Endothelial cell (in vitro differentiated cells): ENCODE data around the gene INO80C. TPM values are rescaled to one million over a fixed set of nuclear protein-coding genes. Genes with fewer than 3 reads are reported as not detected.

Source experiments
- DNase-seq: peaks from one replicate; pipeline ENCODE4 v3.0.0; 2021; ENCODE audit warnings: low spot score
- H3K27ac Mint-ChIP-seq: one replicate; pipeline ENCODE4 v1.8.0; 2021; ENCODE audit warnings: mixed read lengths, inconsistent platforms; ENCODE audit not compliant: unreplicated experiment
- H3K27me3 Mint-ChIP-seq: one replicate; pipeline ENCODE4 v1.8.0; 2021; ENCODE audit warnings: mild to moderate bottlenecking, moderate library complexity, mixed read lengths, inconsistent platforms; ENCODE audit not compliant: unreplicated experiment
- H3K36me3 Mint-ChIP-seq: one replicate; pipeline ENCODE4 v1.8.0; 2021; ENCODE audit warnings: mild to moderate bottlenecking, low read depth, mixed read lengths, inconsistent platforms; ENCODE audit not compliant: unreplicated experiment
- H3K4me1 Mint-ChIP-seq: one replicate; pipeline ENCODE4 v1.8.0; 2021; ENCODE audit warnings: mild to moderate bottlenecking, mixed read lengths, inconsistent platforms; ENCODE audit not compliant: unreplicated experiment
- H3K4me3 Mint-ChIP-seq: one replicate; pipeline ENCODE4 v1.8.0; 2021; ENCODE audit warnings: mild to moderate bottlenecking, mixed read lengths, inconsistent platforms; ENCODE audit not compliant: unreplicated experiment
- H3K9me3 Mint-ChIP-seq: one replicate; pipeline ENCODE4 v1.8.0; 2021; ENCODE audit warnings: mixed read lengths, inconsistent platforms; ENCODE audit not compliant: unreplicated experiment
- total RNA-seq: library from RNA; stranded (reverse); fragmentation: NEBNext Ultra II Directional; extraction: Animal tissue kit (Norgen Biotek cat#: 25700); gene quantifications from one replicate; pipeline ENCODE4 v1.2.1, GENCODE V29; 2021; ENCODE audit not compliant: unreplicated experiment
- TF ChIP-seq, protein P1 (sequence below): fragments of 200-600 bp; sonication (generic); IDR thresholded peaks from one replicate; pipeline ENCODE4 v1.5.0; 2021; ENCODE audit warnings: antibody characterized with exemption; ENCODE audit not compliant: unreplicated experiment

The INO80C gene
- total RNA-seq, 1 donor from 2014 or later = 29.7 TPM

GRCh38 chr18:35436076-35436649 lies 61.6 kb downstream of the INO80C start:
- Mint-ChIP-seq H3K27ac (no peak overlapping the region), H3K4me1 (peaks cover 4% of the 10 kb centered on the region), H3K9me3 (no peaks in the 10 kb centered on the region), H3K4me3 (no peak overlapping the region), H3K27me3 (peaks cover 8% of the 10 kb centered on the region), H3K36me3 (peaks cover 4% of the 10 kb centered on the region)
- no peak for DNase-seq
- TF ChIP-seq, protein P1, sequence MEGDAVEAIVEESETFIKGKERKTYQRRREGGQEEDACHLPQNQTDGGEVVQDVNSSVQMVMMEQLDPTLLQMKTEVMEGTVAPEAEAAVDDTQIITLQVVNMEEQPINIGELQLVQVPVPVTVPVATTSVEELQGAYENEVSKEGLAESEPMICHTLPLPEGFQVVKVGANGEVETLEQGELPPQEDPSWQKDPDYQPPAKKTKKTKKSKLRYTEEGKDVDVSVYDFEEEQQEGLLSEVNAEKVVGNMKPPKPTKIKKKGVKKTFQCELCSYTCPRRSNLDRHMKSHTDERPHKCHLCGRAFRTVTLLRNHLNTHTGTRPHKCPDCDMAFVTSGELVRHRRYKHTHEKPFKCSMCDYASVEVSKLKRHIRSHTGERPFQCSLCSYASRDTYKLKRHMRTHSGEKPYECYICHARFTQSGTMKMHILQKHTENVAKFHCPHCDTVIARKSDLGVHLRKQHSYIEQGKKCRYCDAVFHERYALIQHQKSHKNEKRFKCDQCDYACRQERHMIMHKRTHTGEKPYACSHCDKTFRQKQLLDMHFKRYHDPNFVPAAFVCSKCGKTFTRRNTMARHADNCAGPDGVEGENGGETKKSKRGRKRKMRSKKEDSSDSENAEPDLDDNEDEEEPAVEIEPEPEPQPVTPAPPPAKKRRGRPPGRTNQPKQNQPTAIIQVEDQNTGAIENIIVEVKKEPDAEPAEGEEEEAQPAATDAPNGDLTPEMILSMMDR = no peak

DNA sequence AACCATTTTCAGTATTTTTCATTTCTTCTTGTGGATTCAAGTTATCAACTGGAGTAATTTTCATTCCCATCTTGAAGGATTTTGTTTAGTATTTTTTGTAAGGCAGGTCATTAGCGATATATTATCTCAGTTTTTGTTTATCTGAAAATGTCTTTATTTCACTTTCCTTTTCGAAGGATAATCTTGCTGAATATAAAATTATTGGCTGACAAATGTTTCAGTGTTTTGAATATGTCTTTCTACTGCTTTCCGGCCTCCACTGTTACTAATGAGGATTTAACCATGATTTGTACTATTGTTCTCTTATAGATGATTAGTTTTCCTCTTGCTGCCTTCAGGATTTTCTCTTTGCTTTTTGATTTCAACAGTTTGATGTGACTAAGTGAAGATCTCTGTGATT lies 62.4 kb downstream of the INO80C start:
- TF ChIP-seq, protein P1 = no peak
- no peak overlapping the region for H3K4me3 Mint-ChIP-seq
- H3K9me3 Mint-ChIP-seq = no peaks in the 10 kb centered on the region
- H3K36me3 Mint-ChIP-seq = no peaks in the 10 kb centered on the region
- no peak overlapping the region for H3K27ac Mint-ChIP-seq
- no peak for DNase-seq
- peaks cover 10% of the 10 kb centered on the region for H3K4me1 Mint-ChIP-seq
- H3K27me3 Mint-ChIP-seq = peaks cover 4% of the 10 kb centered on the region

- H3K9me3 Mint-ChIP-seq = no peaks in the 10 kb centered on the region
- H3K4me1 Mint-ChIP-seq = peaks cover 12% of the 10 kb centered on the region
- no peak overlapping the region for H3K27ac Mint-ChIP-seq
- no peaks in the 10 kb centered on the region for H3K36me3 Mint-ChIP-seq
- no peak overlapping the region for H3K4me3 Mint-ChIP-seq
- DNase-seq = no peak
- TF ChIP-seq, protein P1 = no peak
- H3K27me3 Mint-ChIP-seq = peaks cover 1% of the 10 kb centered on the region
These were observed 65.2 kb downstream of the INO80C start for GRCh38 chr18:35432565-35433001.

DNA sequence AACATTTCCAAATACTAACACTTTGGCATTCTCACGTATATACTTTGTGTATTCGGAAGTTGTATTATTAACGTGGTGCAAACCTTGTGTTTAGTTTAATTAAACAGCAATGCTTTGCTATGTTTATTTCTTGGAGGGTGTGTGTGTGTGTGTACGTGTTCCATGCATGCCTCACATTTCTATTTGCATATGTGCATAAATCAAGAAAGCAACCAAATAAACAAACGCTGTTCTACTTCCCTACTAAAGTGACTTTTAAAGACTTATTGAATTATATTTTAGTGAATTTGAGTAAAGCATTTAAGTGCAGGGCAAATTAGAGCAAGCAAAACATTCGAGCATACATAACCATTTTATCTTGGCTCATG lies 66.4 kb downstream of the INO80C start:
- Mint-ChIP-seq H3K4me3 (no peak overlapping the region), H3K27me3 (peaks cover 1% of the 10 kb centered on the region), H3K9me3 (no peaks in the 10 kb centered on the region), H3K27ac (no peak overlapping the region), H3K4me1 (peaks cover 12% of the 10 kb centered on the region), H3K36me3 (no peaks in the 10 kb centered on the region)
- DNase-seq = no peak
- TF ChIP-seq, protein P1 = no peak

DNA sequence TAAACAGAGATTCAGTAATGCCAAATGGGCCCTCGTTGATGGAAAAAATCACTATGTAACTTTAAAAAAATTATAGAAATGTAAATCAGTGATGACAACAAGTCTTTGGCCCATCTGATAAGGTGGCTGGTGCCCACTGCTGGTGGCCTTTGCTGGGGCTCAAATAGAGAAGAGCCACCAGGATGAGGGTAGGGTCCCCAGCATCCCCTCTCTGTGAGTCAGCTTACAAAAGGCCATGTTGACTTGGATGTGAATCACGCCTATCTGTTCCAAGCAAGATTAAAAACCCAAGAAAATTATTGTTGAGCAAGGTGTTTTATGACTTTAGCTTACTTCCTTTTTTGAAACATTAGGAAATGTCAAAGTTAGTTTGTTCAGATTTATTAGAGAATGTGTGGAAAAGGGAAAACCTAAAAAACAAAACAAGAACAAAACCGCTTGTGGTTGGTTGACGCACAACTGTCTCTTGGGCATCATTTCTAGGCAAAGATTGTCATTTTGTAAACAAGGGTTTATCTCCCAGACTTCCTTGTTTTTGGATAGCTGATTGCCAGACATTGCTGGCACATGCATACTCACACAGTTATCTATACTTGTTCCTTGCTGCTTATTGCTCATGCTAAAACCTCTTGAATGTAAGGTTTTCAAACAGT lies 66.9 kb downstream of the INO80C start:
- Mint-ChIP-seq H3K4me3 (no peak overlapping the region), H3K36me3 (no peaks in the 10 kb centered on the region), H3K27me3 (peaks cover 1% of the 10 kb centered on the region), H3K4me1 (peaks cover 12% of the 10 kb centered on the region), H3K27ac (no peak overlapping the region), H3K9me3 (no peaks in the 10 kb centered on the region)
- no peak for DNase-seq
- TF ChIP-seq, protein P1 = no peak
